NCI-H510A (cell line): Measurements from ENCODE around the gene STUB1.

Experiments used
- DNase-seq: peaks from one replicate; lab custom pipeline; 2025; lab: John Stamatoyannopoulos, UW

Gene STUB1

DNA sequence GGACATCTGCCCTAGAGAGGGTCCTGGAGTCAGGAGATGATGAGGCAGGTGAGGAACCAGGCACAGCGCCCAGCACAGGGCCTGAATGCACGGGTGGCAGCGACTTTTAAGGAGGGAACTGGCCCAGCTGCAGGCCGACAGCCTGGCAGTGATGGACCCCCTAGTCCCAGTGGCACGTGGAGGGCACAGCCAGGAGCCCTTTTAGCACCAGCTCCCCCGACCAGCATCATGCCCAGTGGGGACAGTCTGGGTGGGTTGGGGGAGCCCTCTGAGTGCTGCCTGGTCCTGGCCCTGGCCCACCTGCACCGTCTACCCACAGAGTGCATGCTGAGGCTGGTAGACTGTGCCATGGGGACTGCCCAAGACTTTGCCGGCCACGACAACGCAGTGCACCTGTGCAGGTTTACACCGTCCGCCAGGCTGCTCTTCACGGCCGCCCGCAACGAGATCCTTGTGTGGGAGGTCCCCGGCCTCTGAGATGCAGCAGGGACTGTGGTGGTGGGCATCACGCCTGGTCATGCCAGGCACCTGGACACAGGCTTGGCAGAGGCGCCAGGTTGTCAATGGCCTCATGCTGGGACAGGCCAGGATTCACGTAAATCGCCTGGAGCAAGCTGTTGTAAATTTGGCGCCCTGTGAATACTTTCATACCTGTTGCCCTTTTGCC is 13.0 kb upstream of the STUB1 start:
- DNase-seq, result no peak

DNA sequence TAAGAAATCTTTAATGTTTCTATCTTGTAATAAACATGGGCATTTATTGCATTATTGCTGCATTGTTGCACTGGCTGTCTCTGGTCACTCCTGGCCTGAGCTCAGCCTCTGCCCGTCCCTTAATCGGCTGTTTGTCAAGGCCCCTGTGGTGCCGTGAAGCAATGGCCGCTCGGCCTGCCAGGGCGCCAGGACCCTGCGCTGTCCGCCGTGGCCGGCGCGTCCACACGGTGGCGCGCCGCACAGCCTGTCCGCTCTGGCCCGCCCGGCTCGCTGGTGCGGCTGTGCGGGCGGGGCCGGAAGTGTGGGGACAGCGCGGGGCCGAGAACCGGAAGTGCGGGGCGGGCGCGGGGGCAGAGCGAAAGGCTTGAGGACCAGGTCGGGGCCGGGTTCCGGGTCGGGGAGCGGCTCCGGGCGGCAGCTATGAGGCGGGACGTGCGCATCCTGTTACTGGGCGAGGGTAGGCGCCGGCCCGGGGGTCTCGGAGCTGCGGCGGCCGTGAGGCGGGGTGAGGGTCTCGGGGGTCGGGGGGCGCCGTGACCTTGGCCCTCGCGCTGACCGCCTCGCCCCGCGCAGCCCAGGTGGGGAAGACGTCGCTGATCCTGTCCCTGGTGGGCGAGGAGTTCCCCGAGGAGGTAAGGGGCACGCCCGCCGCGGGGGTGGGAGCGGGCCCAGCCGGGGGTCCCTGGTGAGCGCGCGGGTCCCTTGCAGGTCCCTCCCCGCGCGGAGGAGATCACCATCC is 12.3 kb upstream of the STUB1 start, which contains the start of gene RHOT2:
Gene RHOT2, plus strand, starts transcription at position 353 of the 739 bp plus-strand sequence. Its CDS starts 68 bp downstream, at position 421.
- DNase-seq, result peak; percentile 84

DNA sequence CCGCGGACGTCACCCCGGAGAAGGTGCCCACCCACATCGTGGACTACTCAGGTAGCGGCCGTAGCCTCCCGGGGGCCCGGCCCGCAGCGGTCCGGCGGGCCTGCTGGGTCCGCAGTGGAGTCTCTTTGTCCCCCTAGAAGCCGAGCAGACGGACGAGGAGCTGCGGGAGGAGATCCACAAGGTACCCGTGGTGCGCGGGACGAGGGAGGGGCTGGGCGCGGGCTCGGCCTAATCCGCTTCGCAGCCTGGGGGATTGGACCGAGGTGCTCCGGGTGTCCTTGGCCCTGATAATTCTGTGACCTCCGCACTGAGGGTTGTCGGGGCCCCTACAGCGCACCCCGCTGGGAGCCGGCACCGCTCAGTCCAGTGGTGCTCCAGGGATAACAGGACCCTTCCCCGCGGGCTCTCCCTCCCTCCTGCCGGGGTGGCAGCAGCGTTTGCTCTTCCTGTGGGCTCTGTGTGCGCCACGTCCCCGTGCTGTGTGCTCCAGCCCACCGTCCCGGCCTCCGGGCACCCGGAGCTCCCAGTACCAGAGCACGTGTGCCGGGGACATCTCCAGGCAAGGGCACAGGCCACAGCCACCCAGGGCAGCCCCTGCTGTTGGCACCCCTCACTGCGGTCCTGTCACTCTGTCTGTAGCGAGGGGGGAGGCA is 11.6 kb upstream of the STUB1 start:
- DNase-seq, result no peak

DNA sequence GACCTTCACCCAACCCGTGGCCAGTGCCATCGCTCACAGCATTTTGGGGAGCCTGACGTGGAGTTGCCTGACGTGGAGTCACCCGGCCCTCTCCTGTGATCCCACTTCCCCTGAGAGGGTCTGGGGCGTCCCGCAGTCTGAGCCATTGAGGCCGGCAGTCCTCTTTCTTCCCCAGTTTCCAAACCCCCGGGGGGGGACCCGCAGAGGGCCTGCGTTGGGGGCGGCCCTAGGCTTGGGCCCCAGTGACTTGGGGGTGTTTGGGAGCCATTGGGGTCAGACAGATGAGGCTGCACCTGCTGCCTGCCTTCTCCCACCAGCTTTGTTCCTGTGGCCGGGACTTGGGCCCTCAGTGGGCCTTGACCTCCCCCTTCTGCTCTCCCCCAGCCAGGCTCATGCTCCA is 10.5 kb upstream of the STUB1 start:
- DNase-seq, result no peak

DNA sequence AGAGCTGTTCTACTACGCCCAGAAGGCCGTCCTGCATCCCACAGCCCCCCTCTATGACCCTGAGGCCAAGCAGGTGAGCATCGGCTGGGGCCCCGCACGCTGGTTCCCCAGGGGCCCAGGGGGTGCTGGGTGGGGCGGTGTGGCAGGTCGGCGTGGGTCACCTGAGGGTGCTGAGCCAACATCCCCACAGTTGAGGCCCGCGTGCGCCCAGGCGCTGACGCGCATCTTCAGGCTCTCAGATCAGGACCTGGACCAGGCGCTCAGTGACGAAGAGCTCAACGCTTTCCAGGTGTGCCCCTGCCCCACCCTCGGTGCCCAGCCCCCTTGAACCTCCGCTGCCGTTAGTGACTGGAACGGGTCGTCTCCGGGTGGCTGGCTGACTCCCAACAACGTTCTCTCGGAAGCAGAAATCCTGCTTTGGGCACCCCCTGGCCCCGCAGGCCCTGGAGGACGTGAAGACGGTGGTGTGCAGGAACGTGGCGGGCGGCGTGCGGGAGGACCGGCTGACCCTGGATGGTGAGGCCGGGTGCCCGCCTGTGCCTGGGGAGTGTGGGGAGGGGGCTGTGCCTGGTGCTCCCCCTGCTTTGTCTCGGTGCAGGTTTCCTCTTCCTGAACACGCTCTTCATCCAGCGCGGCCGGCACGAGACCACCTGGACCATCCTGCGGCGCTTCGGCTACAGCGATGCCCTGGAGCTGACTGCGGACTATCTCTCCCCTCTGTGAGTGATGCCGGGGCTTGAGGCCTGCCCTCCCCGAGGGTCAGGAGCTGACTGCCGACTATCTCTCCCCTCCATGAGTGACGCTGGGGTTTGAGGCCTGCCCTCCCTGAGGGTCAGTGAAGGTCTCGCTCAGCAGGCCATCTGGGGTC is 9.5 kb upstream of the STUB1 start:
- no peak for DNase-seq

DNA sequence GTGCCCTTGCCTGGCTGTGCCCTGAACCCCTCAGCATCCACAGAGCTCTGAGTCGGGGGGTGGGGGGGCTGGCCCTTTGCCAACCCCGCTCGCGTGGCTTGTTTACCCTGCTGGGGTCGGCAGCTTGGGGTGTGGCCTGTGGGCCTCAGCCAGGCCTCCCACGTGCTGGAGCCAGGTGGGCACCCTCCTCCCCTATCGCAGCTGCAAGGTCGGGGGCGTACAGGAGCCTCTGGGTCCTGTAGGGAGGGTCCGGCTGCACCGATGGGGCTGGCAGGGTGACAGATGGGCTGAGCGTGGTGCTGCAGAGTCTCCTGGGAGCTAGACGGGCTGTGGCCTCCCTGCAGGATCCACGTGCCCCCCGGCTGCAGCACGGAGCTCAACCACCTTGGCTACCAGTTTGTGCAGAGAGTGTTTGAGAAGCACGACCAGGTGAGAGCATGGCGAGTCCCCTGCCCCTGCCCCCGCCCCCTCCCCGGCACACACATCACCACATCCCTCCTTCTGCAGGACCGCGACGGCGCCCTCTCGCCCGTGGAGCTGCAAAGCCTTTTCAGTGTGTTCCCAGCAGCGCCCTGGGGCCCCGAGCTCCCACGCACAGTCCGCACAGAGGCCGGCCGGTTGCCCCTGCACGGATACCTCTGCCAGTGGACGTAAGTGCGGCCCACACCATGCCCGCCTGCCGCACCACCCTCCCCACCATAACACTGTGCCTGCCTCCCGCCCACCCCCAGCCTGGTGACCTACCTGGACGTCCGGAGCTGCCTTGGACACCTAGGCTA is 8.7 kb upstream of the STUB1 start:
- no peak for DNase-seq

DNA sequence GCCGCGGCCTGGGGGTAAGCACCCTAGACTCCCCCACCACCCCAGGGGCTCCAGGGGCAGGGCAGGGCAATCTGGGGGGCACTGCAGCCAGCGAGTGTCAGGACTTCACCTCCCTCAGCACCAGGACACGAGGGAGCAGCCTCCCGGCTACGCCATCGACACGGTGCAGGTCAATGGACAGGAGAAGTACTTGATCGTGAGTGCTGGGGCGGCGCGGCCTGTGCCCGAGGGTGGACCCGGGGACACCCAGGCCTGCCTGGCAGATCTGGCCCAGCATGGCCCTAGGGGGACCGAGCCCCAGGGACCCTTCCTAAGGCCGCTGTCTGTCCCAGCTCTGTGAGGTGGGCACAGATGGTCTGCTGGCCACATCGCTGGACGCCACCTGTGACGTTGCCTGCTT is 7.8 kb upstream of the STUB1 start:
- no peak for DNase-seq

DNA sequence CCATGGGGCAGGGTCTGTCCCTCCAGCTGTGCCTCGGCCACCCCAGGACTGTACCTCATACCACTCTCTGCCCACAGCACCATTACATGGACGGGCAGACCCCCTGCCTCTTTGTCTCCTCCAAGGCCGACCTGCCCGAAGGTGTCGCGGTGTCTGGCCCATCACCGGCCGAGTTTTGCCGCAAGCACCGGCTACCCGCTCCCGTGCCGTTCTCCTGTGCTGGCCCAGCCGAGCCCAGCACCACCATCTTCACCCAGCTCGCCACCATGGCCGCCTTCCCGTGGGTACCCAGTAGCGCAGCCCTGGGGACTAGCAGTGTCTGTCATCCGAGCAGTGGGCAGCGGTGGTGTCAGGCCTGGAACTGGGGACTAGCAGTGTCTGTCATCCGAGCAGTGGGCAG is 7.4 kb upstream of the STUB1 start:
- DNase-seq, result no peak

DNA sequence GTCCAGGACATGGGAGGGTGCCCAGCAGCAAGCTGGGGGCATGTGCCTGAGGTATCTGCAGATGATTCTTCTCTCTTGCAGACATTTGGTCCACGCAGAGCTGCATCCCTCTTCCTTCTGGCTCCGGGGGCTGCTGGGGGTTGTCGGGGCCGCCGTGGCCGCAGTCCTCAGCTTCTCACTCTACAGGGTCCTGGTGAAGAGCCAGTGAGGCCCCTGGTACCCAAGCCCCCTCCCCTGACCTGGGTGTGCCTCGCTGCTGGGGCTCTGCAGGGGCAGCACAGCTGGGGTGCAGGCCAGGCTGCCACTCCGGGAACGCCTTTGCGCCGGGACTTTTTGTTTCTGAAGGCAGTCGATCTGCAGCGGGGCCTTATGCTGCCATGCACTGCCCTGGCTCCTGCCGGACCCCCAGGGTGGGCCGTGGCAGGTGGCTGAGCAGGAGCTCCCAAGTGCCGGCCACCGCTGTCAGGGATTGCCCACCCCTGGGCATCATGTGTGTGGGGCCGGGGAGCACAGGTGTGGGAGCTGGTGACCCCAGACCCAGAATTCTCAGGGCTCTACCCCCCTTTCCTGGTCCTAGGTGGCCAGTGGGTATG is 6.7 kb upstream of the STUB1 start:
- DNase-seq, result no peak

DNA sequence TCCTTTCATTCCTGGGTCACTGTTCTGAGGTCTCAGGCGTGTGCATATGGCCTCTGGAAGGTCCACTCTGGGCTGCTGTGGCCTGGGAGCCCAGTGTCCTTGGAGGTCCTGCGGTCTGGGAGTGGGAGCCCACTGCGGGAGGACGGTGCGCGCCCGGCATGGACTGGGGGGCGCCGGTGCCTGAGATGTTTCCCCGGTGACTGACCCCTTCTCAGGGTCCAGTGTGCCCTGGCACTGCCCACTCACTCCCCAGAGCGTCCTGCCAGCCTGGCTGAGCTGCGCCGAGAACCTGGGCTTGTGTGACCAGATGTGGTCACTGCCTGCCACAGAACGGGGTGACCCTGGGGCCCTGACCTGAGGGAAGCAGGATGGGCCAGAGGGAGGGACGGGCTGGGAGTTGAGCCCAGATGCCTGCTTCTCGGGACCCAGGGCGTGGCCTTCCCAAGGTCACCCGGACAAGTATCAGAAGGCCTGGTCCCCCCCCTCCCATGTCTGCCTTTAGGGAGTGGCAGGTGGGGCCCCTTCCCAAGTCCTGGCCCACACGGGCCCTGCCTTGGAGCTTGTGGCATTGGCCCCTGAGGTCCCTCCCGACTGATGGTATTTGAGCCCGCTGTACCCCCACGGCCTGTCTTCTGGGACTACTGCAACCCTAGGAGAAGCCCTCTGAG is 5.9 kb upstream of the STUB1 start:
- no peak for DNase-seq

DNA sequence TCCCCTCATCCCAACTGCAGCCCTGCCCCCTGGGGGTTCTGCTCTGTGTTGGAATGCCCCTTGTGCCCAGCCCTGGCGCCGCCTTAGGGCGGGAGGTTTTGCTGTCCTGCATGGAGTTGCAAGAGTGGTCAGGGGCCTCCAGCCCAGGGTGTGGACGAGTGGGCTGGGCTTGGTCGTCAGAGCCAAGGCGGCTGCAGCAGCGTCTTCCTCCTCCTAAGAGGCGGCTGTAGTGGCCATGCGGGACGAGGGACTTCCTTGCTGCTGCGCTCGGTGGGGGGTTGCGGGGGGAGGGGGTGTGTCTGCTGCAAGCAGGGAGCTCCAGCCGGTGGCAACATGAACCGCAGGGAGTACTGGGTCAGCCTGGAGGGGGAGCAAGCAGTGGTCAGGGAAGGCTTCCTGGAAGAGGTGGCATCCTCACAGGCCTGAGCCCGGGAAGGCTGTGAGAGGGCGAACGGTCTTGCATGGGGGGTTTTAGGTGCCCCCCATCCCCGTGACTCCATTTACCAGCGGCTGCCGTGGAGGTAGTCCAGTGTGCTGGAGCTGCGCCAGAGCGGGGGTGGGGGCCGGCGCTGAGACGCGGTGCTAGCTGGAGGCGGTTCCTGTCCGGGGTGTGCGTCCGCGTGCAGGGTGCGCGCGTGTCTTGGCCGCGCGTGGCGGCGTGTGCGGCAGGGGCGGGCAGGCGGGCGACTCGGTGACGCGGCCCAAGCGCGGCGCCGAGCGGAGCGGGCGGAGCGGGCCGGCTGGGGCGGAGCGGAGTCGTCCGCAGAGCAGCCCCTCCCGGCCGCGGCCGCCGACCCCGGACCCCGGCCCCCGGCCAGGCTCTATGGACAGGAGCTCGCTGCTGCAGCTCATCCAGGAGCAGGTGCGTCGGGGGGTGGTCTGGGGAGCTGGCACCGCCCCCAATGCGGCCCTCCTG is 5.0 kb upstream of the STUB1 start, which contains the start of gene RHBDL1:
Gene RHBDL1, plus strand, starts transcription at position 704 of the 916 bp plus-strand sequence. Its CDS starts 120 bp downstream, at position 824.
- no peak for DNase-seq

DNA sequence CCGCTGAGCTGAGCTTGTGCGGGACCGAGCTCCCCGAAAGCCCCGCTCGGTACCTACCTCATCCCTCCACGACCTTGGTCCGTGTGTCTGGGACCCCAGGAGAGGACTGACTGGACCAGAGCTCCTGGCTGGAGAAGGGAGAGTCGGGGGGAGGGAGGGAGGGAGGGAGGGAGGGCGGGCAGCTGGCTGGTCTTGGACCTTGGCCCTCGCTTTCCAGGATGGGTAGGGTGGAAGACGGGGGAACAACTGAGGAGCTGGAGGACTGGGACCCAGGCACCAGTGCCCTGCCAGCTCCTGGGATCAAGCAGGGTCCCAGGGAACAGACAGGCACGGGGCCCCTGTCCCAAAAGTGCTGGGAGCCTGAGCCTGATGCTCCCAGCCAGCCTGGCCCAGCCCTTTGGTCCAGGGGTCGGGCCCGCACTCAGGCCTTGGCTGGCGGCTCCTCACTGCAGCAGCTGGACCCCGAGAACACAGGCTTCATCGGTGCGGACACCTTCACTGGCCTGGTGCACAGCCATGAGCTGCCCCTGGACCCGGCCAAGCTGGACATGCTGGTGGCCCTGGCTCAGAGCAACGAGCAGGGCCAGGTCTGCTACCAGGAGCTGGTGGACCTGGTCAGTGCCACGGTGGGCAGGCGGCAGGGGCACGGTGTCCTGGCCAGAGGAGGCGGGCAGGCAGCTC is 4.2 kb upstream of the STUB1 start:
- DNase-seq, result no peak

DNA sequence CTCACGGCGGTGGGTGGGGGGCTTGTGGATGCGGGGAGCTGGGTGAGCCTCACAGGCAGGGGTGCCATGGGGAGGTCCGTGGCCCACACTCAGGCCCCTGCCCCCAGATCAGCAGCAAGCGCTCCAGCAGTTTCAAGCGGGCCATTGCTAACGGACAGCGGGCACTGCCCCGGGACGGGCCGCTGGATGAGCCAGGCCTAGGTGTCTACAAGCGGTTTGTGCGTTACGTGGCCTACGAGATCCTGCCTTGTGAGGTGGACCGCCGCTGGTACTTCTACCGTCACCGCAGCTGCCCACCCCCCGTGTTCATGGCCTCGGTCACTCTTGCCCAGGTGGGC is 3.7 kb upstream of the STUB1 start:
- no peak for DNase-seq

DNA sequence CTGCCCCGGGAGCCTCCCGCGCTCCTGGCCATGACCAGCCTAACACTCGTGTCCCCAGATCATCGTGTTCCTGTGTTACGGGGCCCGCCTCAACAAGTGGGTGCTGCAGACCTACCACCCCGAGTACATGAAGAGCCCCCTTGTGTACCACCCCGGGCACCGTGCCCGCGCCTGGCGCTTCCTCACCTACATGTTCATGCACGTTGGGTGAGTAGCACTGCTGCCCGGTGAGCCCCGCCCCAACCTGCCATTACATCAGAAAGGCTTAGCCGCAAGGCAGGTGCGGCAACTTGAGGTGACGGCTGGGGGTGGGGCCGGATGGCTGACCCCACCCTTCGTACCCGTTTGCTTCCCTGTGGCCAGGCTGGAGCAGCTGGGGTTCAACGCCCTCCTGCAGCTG is 3.3 kb upstream of the STUB1 start:
- peak; percentile 82 for DNase-seq

DNA sequence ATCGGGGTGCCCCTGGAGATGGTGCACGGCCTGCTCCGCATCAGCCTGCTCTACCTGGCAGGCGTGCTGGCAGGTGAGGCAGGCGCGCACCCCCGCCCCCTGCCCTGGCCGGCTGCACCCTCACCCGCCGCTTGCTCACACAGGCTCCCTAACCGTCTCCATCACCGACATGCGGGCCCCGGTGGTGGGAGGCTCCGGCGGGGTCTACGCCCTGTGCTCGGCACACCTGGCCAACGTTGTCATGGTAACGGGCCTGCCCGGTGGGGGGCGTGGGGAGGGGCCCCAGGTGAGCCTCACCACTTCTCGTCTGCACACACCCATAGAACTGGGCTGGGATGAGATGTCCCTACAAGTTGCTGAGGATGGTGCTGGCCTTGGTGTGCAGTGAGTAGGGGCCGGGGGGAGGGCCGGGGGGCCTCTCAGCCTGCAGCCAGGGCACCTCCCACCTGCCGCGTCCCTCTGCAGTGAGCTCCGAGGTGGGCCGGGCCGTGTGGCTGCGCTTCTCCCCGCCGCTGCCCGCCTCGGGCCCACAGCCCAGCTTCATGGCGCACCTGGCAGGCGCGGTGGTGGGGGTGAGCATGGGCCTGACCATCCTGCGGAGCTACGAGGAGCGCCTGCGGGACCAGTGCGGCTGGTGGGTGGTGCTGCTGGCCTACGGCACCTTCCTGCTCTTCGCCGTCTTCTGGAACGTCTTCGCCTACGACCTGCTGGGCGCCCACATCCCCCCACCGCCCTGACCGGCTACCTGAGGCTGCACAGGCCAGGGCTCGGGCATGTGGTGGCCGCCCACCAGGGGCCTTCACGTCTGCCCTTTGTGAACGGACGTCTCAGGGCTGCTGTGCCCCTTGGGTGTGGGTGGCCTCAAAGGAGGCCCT is 2.7 kb upstream of the STUB1 start:
- DNase-seq, result no peak

DNA sequence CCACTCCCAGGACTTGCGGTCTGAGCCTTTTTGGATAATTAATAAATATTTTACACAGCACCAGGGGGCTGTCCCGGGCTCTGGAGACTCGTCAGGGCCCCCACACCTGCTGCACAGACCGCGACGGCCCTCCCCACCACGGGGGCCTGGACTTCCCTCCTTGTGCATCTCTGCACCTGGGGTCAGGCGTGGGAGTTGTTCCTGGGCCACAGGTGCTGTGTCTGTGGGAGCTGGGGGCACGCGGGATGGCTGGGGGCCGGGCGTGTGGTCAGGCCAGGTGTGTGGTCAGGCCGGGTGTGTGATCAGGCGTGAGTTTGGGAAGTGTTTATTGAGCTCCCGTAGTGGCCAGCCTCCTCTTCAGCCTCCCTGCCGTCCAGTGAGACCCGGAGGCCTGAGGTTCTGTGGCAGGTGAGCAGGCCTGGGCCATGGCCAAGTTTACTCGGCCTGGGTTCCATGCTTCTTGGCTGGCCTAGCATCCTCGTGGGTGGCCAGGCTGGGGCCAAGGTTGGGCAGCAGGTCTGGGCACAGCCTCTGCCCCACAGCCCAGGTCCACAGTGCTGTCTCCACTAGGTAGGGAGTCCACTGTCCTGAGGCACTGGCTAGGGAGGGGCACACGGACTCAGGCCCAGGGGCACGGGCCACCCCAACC is 1.9 kb upstream of the STUB1 start:
- no peak for DNase-seq
